NCI-H2171 (cell line): ENCODE results near the gene CELF4.

Experiments used
- DNase-seq: peaks from one replicate; lab custom pipeline; 2025; lab: John Stamatoyannopoulos, UW

Gene CELF4

DNA sequence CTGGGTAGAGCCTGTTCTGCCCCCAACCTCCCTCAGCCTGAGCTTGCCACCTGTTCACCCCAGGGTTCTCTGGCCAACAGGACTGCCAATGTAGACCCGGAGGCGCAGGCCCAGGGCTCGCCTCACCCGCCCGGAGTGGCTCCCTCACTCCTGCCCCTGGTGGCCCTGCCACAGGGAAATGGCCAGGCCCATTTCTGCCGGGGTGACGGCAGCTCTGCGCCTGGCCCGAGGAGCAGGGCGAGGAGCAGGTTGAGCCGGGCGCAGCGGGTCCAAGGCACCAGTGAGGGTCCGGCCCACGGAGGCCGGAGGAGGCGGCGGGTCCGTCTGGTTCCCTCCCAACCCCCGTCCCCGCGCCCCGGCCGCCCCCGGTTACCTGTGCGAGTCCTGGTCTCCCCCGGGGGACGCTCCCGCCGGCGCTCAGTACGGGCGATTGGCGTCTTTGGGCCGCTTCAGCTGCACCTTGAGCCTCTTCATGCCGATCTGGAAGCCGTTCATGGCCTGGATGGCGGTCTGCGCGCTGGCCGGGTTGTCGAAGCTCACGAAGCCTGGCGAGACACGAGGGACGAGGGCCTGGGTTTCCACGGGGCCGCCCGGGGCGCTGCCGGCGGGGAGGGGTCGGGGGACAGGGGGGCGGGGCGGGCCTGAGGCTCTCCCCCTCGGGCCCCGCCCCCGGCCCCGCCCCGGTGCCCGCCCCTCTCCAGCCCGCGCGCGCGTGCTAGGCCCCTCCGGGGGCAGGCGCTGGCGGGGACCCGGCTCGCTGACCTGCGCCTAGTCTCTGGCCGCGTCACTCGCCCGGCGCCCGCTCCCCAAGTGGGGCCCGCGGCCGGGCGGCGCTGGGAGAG is 312.0 kb downstream of the CELF4 start:
- peak; percentile 16 for DNase-seq

DNA sequence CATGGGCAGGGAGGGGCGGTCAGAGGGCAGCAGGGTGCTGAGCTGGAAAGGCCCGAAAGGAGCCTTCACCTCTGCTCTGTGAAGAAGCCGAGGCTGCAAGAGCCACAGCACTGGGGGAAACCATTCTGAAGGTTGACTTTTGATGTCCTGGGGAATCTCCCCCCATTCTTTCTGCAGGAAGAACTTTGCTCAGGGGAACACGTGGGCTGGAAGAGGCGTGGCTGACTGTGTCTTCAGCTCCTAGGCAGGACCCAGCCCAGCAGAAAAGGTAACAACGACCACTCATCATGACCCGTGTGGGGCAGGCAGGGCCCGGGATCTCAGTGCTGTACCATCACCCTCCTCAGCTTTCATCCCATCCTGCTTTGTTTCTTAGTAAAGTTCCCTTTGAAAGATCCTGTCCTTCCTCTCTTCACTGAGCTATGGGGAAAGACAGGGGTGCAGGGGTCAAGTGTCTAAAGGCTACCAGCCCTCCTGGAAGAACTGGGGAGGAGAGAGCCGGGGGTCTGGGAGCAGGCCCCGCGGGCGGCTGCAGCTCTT is 312.7 kb downstream of the CELF4 start:
- no peak for DNase-seq

DNA sequence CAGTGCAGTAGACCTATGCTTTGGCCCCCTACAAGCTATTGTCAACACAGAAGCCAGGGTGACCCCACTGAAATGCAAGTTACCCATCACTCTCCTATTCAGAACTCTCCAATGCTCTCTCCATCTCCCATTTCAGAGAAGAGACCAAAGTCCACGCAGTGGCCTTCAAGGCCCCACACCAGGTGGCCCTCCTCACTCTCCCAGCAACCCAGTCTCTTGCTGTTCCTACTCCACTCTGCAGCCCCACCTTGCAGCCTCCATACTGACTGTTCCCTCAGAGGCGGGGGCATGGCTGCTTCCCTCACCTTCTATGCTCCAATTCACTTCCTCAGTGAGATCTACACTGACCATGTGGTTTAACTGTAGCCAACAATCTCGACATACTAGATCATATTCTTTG is 313.3 kb downstream of the CELF4 start:
- no peak for DNase-seq

DNA sequence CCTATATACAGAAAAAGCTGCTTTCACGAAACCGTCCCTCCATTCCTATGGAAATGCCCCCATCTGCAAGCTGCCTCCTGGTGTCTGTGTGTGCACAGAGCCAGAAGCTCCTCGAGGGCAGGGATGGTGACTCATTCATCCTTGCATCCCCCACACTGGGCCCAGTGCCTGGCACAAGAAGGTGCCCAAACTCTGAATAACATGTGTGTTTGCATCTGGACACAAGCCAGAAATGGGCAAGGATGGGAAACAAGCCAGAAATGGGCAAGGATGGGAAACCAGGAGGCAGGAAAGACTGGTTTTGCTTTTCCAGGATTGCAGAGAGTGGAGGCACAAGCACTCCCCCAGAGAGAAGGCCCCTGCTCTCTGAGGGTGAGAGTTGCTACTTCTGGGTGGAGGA is 313.9 kb downstream of the CELF4 start:
- DNase-seq: no peak

DNA sequence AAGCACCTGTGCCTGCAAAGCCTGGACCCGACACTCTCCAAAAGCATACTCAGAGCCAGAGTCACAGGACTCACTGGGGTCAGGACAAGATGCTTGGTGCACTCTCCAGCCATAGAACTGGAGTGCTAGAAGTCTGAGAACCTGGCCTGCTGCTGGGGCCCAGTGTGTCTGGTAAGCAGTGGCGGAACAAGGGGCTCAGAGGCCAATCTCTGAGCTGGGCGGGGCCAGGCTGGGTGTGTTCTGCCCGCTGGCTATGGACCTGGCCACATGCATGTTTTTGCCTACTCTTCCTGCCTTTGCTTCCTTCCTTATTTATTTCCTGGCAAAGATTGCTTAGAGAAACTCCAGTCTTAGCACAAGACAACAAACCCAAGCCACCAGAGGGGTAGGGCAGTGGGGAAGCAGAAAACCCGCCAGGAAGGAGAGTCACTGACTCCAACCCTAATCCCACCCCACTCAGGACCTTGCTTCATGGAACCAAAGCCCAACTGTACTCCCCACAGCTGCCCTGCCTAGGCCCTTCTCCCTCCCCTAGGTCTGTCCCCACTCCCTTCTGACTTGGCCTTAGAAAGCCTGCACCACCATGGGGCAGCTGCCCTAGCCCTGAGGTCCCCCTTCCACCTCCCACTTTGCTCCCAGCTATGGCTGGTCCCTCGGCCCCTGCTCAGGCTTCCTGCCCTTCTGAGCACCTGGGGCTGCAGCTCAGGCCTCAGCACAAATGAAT is 315.5 kb downstream of the CELF4 start:
- no peak for DNase-seq

DNA sequence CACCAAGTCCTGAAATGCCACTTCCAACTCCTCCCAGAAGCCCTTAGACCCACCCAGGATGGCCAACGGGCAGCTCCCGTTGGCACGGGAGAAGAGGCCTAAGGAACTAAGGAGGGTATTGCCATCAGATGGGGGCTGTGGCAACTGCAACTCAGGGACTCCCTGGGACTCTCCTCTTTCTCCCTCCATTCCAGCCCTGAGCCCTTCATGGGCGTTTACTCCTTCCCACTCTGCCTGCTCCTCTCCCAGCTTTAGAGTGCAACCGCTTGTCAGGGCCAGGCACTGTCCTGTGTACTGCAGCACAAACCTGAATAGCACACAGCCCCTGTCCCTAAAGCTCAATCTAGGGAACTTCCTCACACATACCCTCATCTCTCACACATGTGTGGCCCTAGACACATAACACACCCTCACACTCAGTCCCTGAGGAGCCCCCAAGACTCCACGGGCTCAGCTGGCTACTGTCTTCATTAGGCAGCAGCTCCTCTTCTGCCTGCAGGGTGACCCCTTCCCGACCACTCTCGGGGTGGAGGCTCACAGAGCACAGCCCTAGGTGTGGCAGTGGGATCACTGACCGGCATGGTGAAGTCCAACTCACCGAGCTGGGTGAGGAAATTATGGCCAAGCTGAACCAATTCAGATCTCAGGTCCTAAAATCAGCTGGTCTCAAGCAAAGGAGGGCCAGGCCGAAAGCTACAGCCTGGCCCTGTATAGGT is 316.3 kb downstream of the CELF4 start:
- DNase-seq: no peak

DNA sequence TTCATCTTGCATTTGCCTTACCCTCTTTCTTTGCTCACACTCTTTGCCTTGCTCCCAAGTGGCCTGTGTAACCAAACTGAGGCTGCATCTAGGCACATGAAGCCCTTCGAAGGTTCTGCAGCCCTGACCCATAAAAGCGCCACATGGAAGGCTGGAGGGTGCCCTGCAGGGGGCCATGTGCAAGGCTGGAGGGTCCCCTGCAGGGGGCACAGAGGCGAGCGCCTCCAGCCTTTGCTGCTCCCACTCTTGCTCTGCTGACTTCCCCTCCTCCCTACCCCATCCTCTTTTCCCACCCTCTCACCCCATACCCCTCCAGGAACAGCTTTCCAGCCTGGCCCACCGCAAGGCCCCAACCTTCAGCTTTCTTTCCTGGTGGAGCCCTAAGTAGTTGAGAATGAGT is 317.3 kb downstream of the CELF4 start:
- no peak for DNase-seq

DNA sequence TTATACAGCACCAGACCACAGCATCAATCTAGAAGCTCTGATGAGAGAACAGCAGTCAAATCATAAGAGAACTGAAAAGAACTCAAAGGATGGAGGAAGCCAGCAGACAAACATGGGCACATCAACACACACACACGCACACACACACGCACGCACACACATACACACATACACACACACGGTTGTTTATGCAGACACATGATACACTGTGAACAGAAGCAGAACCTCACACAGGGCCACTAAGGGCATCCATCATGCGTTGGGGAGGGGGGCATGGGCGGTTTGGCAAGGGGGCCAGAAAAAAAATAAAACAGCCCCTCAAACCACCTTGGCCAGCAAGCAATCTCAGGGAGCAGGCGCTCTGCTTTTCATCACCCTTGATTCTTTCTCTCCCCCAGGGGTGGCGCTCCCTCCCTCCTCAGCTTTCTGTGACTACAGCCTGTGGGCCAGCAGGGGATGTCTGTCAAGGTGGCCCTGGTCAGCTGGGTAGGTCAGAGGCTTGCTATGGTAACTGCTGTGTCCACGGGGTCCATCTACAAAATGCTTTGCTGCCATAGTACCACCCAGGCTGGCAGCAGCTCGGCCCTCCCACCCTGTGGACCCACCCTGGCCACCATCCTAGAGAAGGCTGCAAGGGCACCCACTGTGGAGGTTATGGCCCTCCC is 318.0 kb downstream of the CELF4 start:
- DNase-seq: no peak

DNA sequence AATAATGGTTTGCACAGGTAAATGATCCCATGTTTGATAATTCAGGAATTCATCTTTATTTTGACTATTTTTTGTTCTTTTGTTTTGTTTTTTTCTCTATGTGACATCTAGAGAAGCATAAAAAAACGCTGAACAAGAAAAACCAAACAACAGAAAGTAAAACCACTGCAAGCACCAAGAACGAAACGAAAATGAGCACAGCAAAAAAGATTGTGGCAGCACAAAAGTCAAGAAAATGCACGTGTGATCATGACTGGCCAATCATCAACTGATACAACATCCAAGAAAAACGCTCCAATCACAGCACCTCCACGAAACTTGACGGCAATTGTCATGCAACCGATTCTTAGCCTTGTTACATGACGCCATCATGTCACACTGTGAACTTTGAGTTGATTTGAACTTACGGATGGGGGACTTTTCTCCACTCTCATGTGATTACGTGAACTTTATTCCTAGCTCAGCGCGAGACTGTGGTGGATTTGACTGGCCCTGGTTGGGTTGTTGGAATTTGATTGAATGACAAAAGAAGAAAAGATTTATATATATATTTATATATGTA is 318.7 kb downstream of the CELF4 start:
- DNase-seq: no peak

DNA sequence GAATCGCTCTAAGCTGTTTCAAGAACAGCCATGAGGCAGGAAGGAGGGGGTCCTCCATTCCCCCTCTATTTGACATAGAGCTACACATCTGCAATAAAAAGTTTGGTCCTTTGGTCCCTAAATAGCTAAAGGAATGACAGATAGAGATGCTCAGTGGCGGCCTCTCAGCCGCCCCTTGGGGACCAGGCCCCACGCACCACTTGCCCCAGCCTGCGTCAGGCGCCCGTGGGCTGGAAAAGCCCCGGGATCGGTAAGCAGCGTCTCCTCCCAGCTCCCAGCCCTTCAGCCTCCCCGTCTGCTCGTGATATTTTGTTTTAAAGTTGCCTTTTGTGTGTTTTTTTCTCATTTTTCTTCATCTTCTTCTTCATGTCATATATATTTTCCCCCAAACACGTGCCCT is 321.0 kb downstream of the CELF4 start:
- DNase-seq: no peak

DNA sequence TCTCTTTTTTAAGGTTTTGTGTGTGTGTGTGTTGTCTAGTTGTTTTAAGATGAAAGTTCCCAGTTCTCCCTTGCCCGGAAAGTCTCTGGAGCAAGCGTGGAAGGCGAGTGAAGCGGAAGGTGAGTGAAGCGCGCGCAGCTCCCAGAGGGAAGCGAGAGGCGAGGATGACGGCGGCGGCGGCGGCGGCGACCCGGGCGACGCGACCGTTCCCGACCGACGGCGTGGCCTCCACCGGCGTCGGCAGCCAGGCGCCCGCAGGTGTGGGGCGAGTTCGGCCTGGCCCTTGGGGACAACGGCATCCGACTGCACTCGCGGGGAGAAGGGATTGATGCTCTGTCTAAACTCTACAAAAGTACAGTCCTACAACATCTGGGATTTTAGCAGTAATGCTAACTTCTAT is 321.9 kb downstream of the CELF4 start:
- DNase-seq: no peak

DNA sequence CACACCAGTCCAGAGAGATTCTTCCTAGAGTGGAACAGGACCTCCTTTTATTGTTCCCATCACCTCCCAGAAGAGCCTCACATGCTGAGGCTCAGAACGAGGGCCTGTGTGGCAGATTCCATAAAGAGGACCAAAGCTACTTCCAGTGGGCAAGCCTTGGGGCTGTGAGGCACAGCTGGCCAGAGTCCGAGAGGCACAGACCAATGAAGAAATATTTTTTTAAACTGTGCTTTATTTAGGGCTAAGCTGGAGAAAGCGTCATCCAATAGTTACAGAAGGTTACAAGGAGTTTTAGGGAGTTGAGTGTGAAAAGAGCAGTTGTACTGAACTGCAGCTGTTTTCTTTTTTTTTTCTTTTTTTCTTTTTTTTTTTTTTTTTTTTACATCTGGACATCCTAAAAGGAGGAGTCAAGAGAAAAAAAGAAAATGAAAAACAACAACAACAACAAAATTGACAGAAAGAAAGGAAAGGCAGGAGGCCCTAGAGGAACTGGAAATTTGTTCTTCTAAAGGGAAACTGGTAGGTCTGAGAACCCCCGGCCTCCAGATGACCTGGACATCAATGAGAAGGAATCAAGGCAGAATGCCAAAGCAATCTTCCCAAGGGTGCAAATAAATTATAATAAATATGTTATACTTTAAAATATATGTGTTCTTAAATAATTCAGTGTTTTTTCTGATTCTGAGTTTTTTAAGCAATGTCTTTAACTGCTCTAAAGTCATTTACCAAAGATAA is 322.6 kb downstream of the CELF4 start:
- DNase-seq: no peak

DNA sequence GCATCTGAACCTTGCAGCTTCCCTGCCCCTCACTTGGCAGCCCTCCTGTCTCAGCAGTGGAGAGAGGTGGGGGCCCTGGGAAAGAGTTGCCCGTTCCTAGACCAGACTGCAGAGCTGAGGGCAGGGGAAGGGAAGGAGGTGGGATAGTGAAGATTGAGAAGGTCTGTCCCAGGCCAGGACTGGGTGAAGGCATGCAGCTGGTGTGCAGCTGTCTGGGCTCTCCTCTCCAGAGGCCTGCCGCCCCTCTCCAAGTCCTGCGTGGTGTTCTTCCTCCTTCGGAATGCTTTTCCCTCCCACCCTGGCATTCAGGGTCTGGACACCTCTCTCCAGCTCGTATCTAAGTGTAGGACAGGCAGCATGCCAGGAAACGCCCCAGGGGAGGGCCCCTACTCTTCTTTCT is 323.5 kb downstream of the CELF4 start:
- DNase-seq: no peak

DNA sequence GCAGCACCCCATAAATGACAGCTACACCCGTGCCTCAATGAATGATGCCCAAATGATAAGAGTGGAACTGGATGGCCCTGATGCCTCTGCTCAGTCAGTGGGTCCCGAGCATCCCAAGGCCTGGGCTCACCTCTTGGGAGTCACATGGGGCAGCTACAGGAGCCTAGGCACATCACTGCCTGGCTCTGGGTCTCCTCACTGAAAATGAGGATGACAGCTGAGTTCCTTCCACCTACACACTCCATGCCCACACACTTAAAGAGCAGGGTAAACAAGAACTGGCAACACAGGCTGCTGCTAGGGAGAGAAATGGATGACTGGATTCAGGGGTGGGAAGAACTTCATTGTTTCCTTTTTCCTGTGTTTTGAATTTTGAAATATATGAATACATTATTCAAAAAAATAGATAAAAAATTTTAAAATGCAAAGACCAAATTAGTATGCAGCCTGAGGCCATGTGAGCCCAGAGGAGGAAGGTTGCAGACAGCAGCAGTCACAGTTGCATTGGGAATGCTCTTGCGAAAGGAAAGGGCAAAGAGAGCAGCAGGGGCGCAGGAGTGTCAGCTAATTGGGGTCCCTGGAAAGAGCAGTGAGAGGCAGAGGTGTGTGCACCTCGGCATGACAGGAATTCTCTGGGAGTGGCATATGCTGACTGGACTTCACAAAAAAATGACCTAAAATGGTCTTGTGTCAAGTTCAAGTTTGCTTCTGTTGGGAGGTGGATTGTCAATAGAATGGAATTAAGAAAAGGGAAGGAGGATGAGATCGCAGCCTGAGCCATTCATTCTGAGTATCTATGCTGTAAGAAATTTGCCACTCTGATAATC is 327.1 kb downstream of the CELF4 start:
- no peak for DNase-seq

DNA sequence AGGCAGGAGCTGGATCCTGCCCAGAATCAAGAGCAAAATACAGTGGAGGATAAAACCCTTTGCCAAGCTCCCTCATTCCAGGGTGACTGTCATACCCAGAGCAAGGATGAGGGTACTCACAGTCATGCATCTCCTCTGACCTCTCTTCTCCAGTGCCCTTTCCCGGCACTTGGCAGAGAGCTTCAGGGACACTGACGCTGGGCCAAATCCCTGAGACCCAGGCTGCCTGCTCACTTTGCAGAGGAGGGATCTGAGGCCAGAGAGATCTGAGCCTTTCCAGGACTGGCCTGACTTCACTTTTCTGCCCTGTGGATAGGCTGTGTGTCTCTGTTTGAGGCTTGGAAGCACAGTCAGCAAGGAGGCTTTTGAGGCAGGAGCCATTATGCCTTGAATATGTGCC is 330.0 kb downstream of the CELF4 start:
- no peak for DNase-seq

DNA sequence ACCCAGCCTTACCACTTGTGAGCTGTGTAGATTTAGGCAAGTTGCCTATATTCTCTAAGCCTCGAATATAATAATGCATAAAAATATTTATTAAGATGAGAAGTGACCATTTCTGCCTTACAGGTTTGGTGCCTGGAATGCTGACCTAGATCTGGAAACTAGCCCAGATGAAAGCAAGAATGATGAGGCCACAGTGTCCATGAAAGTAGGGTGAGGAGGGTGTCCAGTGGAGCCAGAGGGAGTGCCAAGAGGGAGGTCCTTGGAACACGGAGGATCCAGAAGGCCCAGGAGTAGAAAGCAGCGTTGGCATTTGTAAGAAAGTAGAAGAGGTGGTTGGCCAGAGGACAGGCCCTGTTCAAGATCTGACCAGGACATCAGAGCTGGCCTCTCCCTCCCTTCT is 334.3 kb downstream of the CELF4 start:
- no peak for DNase-seq

DNA sequence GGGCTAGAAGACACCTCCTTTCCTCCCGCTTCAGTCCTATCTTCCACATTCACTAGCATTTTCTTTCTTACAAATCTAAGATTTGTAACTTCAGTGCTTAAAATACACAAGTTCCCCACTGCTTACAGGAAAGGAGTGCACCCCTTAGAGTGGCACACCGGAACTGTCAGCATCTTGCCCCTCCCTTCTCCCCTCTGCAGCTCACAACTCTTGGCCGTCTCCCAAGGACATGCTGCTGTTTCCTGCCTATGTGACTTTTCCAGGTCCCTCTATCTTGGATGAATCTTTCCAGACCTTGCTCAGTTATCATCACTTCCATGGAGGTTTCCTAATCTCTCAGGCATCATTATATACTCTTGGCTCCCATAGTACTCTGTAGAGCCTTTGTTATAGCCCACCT is 334.8 kb downstream of the CELF4 start:
- no peak for DNase-seq

DNA sequence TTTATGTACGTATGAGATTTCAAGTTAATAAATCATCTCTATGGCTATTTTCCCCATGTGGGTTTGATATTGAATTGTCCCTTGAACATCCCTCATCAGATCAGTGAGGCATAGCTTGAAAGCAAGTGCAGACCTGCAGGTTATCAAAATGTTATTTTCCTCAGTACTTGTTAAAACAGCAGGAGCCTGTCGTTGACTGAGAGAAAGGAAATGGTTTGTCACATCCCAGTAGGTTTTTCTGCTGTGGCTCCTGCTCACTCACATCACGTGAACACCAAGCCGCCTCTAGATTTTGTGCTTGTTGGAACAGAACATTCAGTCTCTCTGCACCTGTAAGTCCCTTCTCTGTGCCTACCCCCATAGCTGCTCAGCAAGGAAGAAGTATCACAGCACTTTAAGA is 340.3 kb downstream of the CELF4 start:
- no peak for DNase-seq

DNA sequence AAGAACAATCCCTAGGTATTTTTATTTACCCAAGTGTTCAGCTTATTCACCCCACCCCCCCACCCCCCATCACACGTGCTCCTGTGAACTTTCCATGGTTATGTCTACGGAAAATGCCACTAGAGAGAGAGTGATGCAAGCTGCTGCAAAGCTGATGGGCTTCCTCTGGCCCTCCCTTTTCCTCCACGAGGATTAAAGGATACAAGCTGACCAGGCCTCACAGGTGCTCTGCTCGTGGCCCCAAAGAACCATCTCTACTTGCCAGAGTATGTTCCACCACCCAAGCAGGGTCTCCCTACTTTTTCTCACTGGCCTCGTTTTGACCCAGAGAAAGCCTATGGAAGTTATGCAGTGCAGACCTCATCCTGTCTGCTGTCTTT is 342.6 kb downstream of the CELF4 start:
- DNase-seq: no peak

DNA sequence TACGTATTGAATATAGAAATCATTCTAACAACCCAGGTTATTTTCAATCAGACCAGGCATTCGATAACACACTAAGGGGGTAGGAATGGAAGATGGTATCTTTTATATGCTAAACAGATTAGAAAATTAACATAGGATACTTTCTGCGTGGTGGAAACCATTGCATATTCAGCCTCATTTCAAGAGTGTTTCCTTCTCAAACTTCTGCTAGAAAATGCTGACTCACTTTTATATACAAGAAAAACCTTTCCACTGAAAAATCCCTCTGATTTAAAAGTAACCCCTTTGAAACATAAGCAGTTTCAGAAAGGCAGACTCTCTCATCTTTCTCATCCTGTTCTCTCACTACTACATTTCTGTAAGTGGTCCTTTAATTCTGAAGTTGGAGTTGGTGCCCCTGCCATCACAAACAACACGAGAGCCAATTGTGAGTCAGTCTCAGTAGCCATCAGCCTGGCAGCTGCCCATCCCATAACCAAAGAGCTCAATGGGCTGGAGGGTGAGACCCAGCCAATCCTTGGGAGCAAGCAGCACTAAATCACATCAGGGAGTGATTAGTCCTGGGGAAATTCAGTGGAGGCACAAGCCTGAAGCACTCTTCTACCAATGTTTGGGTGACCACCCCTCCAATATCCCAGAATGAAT is 343.1 kb downstream of the CELF4 start:
- no peak for DNase-seq
